ENCODE results near the gene MST1R. TPM values are rescaled to one million over a fixed set of nuclear protein-coding genes. Genes with fewer than 3 reads are reported as not detected.

The MST1R gene
- polyA plus RNA-seq, 2 of the 4 experiments (the other 2 are of a cell fraction) = 5.9 to 7.5 TPM

GRCh38 chr3:49865198-49865784 is 38.4 kb downstream of the MST1R start:
- no peak for FAIRE-seq
- H3K4me1 ChIP-seq = peaks cover 6% of the 10 kb centered on the region; the same call in 1 of the 3 replicates
- no peak overlapping the region for H3K4me2 ChIP-seq
- TF ChIP-seq FOSB (CRISPR knock-in tag; IDR thresholded peaks at IDR 0.05) (no peak), ZSCAN20 (CRISPR knock-in tag; IDR thresholded peaks at IDR 0.05) (no peak), EP300 (IDR thresholded peaks at IDR 0.05) (no peak), ESRRA (IDR thresholded peaks at IDR 0.05; ENCODE audit: borderline replicate concordance, low read length) (no peak), MAZ (IDR thresholded peaks at IDR 0.05; ENCODE audit: borderline replicate concordance, low read depth, low read length) (no peak), CTCF (IDR thresholded peaks at IDR 0.05) (no peak)
- no peak for ATAC-seq
- CTCF ChIA-PET = interaction anchor here (0.7 to 1.8 kb wide), 6 partner anchors 26 to 56 kb away, joined by 3 to 8 read pairs (median 3); partner anchors contain the start of gene MST1R
- WGBS (ENCODE audit: missing lambda C conversion rate) = 33% methylated on average over 7 of the region's 7 CpGs
- no peaks in the 10 kb centered on the region for H3K9me3 ChIP-seq
- DNase-seq (ENCODE audit: low read depth in 1 of 2, low spot score in 1 of 2) = no peak
- H3K4me3 ChIP-seq = no peak overlapping the region
- POLR2A ChIA-PET = no interaction called here
- no peak overlapping the region for H3K27ac ChIP-seq

GRCh38 chr3:49864505-49864904 is 39.2 kb downstream of the MST1R start:
- no peak overlapping the region for H3K4me3 ChIP-seq
- FAIRE-seq = no peak
- ChIA-PET CTCF (interaction anchor here (0.7 to 1.8 kb wide), 5 partner anchors 25 to 55 kb away, joined by 3 to 8 read pairs (median 3); partner anchors contain the start of gene MST1R), POLR2A (no interaction called here)
- peaks cover 6% of the 10 kb centered on the region; the same call in 1 of the 3 replicates for H3K4me1 ChIP-seq
- ATAC-seq = no peak
- no peaks in the 10 kb centered on the region for H3K9me3 ChIP-seq
- H3K4me2 ChIP-seq = no peak overlapping the region
- DNase-seq (ENCODE audit: low read depth in 1 of 2, low spot score in 1 of 2) = no peak
- no peak overlapping the region for H3K27ac ChIP-seq
- TF ChIP-seq CHD2 (IDR thresholded peaks at IDR 0.05; ENCODE audit: low read length, partially characterized antibody) = no peak
- peak; percentile 58 for TF ChIP-seq MAFK (IDR thresholded peaks at IDR 0.05; ENCODE audit: partially characterized antibody)
- TF ChIP-seq ZC3H11A (IDR thresholded peaks at IDR 0.05) = no peak
- TF ChIP-seq CBX2 (IDR thresholded peaks at IDR 0.05; ENCODE audit: borderline replicate concordance, low read depth) = no peak
- TF ChIP-seq REST (IDR thresholded peaks at IDR 0.05) = no peak
- no peak for TF ChIP-seq E2F6 (IDR thresholded peaks at IDR 0.05; ENCODE audit: borderline replicate concordance, low read depth)
- TF ChIP-seq RAD21 (conservative IDR thresholded peaks at IDR 0.05 in 1 of 2, IDR thresholded peaks at IDR 0.05 in 1 of 2) = no peak
- no peak for TF ChIP-seq HES2 (IDR thresholded peaks at IDR 0.05)
- WGBS (ENCODE audit: missing lambda C conversion rate) = 42% methylated on average over 4 of the region's 5 CpGs
